Measurements from ENCODE around the gene EXOSC10.
A peak's percentile ranks its signal among the peaks of the same experiment; 100 is the strongest.
"Not testable (repeated sequence)": the region's sequence is repeated elsewhere in the genome, so short reads cannot be mapped to it uniquely, and the experiment has no call there.

EXOSC10 gene

DNA sequence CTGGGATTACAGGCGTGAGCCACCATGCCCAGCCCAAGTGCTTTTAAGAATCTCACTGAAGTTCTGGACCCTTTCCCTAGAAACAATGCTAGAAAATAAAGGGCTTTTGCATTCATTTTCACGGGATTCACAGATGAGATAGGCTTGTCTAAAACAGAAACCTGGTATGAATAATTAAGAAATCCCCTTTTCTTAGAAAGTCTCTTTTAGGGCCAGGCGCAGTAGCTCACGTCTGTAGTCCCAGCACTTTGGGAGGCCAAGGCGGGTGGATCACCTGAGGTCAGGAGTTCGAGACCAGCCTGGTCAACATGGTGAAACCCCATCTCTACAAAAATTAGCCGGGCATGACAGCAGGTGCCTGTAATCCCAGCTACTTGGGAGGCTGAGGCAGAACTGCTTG, 26.3 kb downstream of the EXOSC10 start:
- not testable (repeated sequence) for H3K4me3 Mint-ChIP-seq; H3K9me3 Mint-ChIP-seq (ENCODE audit: low read depth); H3K27me3 Mint-ChIP-seq; H3K27ac Mint-ChIP-seq; H3K4me1 Mint-ChIP-seq (ENCODE audit: low read depth); H3K36me3 Mint-ChIP-seq

DNA sequence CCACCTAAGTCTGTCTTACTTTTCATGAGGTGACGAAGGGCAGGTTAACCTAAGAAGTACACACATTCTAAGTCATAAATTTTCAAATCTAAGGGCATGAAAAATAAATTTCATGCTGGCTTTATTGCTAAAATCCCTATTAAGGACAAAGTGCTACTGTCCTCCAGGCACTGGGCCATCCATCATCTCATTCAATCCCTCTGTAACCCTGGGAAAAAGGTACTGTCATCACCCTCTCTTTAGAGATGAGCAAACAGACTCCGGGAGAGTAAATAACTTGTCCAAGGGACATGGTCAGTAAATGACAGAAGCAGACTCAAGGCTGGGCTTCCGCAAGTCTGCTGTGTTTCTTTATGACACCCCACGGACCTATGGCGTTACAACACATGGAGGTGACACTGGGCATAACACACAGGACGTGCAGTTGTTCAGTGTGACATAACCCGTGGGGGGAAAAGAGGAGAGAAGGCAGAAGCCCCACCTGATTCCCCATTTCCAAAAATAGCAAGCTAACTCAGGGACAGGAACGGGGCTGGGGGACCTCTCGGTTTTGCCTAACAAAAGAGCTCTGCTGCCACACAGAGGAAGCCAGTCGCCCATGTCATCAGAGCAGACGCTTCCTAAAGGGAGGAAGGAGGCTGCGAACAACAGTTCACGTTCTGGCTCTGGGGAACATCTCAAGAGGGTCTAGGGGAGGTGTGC, 27.3 kb downstream of the EXOSC10 start:
- peaks cover 2% of the 10 kb centered on the region for H3K4me1 Mint-ChIP-seq (ENCODE audit: low read depth)
- H3K36me3 Mint-ChIP-seq, result peaks cover 2% of the 10 kb centered on the region
- H3K27ac Mint-ChIP-seq, result no peak overlapping the region
- H3K9me3 Mint-ChIP-seq (ENCODE audit: low read depth), result no peaks in the 10 kb centered on the region
- H3K4me3 Mint-ChIP-seq, result no peak overlapping the region
- no peaks in the 10 kb centered on the region for H3K27me3 Mint-ChIP-seq

DNA sequence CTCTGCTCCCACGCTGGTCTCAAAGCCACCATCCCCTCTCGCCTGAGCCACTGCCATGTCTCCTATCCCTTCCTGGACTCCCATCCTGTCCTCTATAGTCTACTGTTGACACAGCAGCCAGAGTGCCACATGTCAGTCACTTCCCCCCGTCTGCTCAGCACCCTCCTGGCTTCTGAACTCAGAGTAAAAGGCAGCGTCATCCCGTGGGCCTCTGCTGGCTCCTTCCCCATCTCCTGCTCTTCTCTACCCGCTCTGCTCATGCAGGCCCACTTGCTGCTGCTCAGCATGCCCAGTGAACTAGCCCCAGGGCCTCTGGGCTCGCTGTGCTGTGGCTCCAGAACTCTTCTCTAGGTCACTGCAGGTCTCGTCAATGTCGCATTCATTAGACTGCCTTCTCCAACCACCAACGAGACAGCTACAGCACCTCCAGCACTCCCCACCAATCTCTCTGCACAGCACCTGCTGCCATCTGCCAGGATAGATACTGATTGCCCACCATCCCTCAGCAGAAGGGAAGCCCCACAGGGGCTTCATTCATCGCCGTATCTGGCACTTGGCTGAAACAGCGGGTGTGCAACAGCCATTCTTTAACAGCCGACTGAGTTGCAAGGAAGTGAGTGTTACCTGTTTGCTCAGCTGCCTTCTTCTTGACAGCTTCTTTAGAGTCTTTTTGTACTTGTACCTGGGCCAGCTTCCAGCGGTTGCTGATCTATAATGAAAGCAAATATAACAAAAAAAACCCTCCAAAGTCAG, 28.0 kb downstream of the EXOSC10 start:
- no peaks in the 10 kb centered on the region for H3K9me3 Mint-ChIP-seq (ENCODE audit: low read depth)
- peaks cover 2% of the 10 kb centered on the region for H3K4me1 Mint-ChIP-seq (ENCODE audit: low read depth)
- peaks cover 3% of the 10 kb centered on the region for H3K36me3 Mint-ChIP-seq
- peak overlapping the region; percentile 75 for H3K27ac Mint-ChIP-seq
- H3K4me3 Mint-ChIP-seq, result no peak overlapping the region
- no peaks in the 10 kb centered on the region for H3K27me3 Mint-ChIP-seq

DNA sequence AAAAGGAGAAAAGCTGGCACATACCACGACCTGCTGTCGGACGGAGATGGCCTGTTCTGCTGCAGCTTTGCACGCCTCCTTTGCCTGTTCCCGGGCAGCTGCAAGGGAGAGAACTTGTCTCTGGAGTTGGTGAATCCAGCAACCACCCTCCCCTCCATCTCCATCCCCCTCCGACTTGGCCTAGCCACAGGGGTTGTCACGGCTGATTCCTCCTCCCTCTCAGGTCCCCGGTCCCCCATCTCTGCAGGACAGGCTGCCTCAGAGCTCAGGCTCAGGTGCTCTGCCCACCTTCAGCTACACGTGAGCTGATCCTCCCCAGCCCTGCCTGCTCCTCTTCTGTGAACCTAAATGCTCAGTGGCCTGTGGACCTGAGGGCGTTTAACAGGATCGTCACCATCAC, 28.8 kb downstream of the EXOSC10 start:
- Mint-ChIP-seq H3K4me1 (ENCODE audit: low read depth) (peaks cover 2% of the 10 kb centered on the region), H3K9me3 (ENCODE audit: low read depth) (no peaks in the 10 kb centered on the region), H3K27me3 (no peaks in the 10 kb centered on the region), H3K4me3 (no peak overlapping the region), H3K27ac (peak overlapping the region; percentile 75), H3K36me3 (peaks cover 4% of the 10 kb centered on the region)

DNA sequence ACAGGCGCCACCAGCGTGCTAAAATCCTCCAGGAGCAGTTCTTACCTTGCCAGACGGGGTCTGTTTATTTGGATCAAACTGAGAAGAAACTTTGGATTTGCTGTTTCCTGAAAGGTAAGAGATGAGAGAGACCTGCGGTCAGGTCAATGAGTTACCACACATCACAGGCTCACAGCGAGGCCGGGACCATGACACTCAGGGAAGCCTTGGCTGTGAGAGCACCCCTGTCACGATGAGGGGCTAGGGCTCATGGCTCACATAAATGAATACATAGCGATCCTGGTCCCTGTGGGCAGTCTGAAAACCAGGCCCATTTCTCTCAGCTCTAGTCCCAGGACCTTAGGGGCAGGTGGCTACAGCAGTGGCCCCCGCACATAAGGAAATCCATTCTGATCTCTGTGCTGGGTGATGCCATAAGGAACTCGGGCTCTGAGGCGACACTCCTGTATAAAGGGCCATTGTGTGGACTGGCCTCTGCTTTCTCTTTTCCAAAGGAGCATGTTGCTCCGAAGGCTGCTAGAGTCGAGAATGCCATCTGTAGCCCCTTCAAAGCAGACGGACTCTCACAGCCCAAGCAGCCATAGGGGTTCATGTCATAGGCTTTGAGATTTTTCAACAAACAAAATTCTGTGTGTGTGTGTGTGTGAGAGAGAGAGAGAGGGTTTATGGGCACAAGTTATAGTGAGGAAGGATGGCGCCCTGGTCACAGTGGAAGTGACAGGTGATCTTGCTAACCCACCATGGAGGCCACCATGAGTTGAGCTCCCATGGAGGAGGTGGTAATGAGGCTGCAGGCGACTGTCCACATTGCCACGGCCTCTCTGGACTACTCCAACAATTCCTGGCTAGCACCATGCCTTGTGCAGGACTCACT, 30.8 kb downstream of the EXOSC10 start:
- Mint-ChIP-seq H3K4me1 (ENCODE audit: low read depth) (peaks cover 2% of the 10 kb centered on the region), H3K36me3 (peaks cover 4% of the 10 kb centered on the region), H3K27ac (peak overlapping the region; percentile 81)

DNA sequence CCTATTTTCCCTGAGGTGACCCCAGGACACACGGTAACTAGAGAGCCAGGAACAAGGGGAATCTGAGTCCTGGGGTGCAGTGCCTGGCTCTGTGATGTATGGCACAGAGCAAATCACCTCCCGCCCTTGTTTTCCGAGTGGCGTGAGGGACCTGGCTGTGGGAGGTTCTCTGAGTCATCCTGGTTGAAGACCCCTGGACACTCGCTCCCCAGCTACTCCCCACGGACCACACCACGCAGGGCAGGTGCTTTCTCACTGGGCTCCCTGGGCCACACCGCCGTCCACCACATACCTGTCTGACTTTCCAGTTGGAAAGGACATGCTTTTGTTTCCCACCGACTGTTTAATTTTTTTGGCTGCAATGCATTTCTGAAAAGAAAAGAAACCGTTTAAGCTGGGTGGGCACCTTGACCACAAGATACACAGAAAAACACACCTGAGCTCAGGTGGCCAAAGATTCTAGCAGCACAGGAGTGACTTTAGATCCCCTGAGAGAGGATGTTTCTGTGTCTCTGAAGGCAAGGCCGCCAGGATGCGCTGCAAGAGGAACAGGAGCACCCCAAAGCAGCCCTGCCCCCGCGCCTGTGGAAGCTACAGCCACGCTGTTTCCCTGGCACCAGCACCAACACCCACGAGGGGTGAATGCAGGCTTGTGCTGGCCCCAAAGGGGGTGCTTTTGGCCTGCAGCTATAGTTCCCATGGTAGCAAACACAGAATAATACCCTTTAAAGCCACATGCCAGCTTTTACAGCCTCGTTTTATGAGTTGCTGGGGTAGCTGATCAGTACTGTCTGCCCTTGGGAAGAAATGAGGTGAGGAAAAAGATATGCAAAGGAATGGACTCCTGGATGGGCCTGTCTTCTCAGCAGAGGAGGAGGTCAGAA, 31.7 kb downstream of the EXOSC10 start:
- H3K4me1 Mint-ChIP-seq (ENCODE audit: low read depth), result peaks cover 6% of the 10 kb centered on the region
- no peaks in the 10 kb centered on the region for H3K9me3 Mint-ChIP-seq (ENCODE audit: low read depth)
- H3K4me3 Mint-ChIP-seq, result no peak overlapping the region
- no peak overlapping the region for H3K27ac Mint-ChIP-seq
- H3K27me3 Mint-ChIP-seq, result no peaks in the 10 kb centered on the region
- peaks cover 4% of the 10 kb centered on the region for H3K36me3 Mint-ChIP-seq

More for the DNA sequence above, 30.8 kb downstream of the EXOSC10 start:
- no peaks in the 10 kb centered on the region for H3K9me3 Mint-ChIP-seq (ENCODE audit: low read depth)
- no peaks in the 10 kb centered on the region for H3K27me3 Mint-ChIP-seq
- H3K4me3 Mint-ChIP-seq, result no peak overlapping the region

DNA sequence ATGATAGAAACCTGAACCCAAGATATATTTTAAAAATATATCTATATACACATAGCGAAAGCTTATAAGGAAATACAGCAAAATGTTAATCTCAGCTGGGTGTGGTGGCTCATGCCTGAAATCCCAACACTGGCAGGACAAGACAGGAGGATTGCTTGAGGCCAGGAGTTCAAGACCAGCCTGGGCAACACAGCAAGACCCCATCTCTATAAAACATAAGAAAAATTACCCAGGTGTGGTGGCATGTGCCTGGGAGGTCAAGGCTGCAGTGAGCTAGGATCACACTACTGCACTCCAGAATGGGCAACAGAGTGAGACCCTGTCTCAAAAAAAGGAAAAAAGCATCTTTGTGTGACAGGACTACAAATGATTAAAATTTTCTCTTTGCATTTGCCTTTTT, 33.9 kb downstream of the EXOSC10 start:
- H3K27ac Mint-ChIP-seq, result no peak overlapping the region
- peaks cover 4% of the 10 kb centered on the region for H3K36me3 Mint-ChIP-seq
- no peaks in the 10 kb centered on the region for H3K9me3 Mint-ChIP-seq (ENCODE audit: low read depth)
- H3K4me3 Mint-ChIP-seq, result no peak overlapping the region
- no peaks in the 10 kb centered on the region for H3K27me3 Mint-ChIP-seq
- H3K4me1 Mint-ChIP-seq (ENCODE audit: low read depth), result peaks cover 23% of the 10 kb centered on the region

DNA sequence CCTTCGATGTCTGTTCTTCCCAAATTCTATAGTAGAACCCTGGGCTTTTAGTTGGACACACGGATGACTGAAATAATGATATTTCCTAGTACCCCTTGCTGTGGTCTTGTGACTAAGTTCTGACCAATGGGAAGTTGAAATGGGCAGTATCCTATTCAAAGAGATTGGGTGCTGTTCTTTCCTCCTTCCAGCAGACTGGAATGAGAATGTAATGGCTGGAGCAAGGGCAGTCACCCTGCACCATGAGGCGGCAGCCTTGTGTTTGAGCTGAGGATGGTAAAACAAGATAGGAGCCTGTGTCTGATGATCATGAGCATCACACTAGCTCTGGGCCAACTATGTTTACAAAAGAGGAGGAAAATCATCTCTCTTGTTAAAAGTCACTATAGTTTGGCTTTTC, 34.7 kb downstream of the EXOSC10 start:
- Mint-ChIP-seq H3K4me3 (no peak overlapping the region), H3K27ac (no peak overlapping the region), H3K36me3 (peaks cover 4% of the 10 kb centered on the region), H3K27me3 (no peaks in the 10 kb centered on the region), H3K4me1 (ENCODE audit: low read depth) (peaks cover 26% of the 10 kb centered on the region), H3K9me3 (ENCODE audit: low read depth) (no peaks in the 10 kb centered on the region)

DNA sequence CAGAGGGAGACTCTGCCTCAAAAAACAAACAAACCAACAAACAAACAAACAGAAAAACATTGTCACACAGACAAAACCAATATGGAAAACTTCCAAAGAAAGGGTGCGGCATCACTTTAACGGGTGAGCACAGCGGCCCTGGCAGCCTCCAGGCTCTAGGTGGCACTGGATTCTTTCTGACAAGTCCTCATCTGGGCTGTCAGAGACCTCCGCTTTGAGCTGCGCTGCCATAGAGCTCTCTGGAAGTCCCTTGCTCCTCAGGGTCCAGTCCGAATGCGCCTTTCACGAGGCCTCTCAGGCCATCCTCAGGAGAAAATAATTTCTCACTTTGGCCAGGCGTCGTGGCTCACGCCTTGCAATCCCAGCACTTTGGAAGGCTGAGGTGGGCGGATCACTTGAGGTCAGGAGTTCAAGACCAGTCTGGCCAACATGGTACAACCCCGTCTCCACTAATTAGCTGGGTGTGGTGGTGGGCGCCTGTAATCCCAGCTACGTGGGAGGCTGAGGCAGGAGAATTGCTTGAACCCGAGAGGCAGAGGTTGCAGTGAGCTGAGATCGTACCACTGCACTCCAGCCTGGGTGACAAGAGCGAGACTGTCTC, 35.6 kb downstream of the EXOSC10 start:
- not testable (repeated sequence) for H3K36me3 Mint-ChIP-seq; H3K9me3 Mint-ChIP-seq (ENCODE audit: low read depth); H3K4me3 Mint-ChIP-seq; H3K27me3 Mint-ChIP-seq
- H3K4me1 Mint-ChIP-seq (ENCODE audit: low read depth), result peaks cover 24% of the 10 kb centered on the region
- H3K27ac Mint-ChIP-seq, result peak overlapping the region; percentile 83

DNA sequence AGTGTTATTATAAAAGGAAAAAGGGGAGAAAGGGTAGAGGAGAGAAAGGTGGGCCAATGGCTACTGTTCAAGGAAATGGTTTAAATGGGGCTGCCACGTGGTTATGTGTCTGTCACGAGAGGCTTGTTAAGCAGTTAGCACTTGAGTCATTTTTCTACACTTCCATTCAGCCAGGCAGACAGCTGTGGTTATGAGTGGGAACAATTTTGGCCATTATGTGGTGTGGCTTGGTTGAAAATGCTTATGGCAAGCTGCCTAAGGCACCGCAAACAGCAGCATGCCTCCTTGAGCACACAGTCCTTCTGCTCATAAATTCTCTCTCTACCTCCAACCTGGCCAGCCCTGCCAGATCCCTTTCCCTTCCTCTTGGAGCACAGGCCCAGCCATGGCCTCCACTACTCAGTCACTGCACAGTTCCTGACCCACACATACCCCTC, 36.7 kb downstream of the EXOSC10 start:
- Mint-ChIP-seq H3K27me3 (no peaks in the 10 kb centered on the region), H3K36me3 (peaks cover 2% of the 10 kb centered on the region), H3K4me3 (peak overlapping the region; percentile 75), H3K9me3 (ENCODE audit: low read depth) (no peaks in the 10 kb centered on the region), H3K4me1 (ENCODE audit: low read depth) (peaks cover 27% of the 10 kb centered on the region), H3K27ac (peak overlapping the region; percentile 83)

DNA sequence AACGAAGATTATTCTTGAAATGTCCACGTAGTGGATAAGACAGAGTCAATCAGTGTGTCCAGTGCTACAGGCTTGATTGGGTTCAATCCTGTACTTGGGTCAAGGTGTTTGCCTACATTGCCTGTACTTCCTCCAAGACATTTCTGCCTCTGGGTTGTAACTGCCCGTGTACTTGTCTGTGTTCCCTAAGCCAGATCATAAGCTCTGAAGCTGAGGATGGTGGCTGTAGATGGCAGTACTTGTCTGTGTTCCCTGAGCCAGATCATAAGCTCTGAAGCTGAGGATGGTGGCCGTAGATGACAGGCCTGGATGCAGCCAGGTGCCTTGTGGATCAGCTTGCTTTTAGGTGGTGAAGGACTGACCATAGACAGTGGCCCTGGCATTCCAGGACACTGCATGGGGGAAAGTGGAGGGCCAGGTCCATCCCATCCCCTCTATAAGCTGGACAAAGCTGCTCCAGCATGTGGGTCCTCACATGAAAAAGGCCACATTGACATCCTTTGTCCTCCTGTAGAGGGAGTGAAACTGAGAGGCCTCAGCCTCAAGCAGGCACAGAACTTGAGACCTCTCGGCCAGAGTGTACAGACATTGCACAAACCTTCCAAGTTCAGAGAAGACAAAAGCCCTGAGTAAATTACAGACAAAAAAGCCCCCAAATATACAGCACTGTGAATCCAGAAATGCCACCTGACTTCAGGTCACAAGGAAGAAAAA, 37.9 kb downstream of the EXOSC10 start:
- Mint-ChIP-seq H3K4me1 (ENCODE audit: low read depth) (peaks cover 30% of the 10 kb centered on the region), H3K27me3 (no peaks in the 10 kb centered on the region), H3K36me3 (peaks cover 2% of the 10 kb centered on the region), H3K4me3 (peak overlapping the region; percentile 91), H3K9me3 (ENCODE audit: low read depth) (no peaks in the 10 kb centered on the region), H3K27ac (peak overlapping the region; percentile 97)

DNA sequence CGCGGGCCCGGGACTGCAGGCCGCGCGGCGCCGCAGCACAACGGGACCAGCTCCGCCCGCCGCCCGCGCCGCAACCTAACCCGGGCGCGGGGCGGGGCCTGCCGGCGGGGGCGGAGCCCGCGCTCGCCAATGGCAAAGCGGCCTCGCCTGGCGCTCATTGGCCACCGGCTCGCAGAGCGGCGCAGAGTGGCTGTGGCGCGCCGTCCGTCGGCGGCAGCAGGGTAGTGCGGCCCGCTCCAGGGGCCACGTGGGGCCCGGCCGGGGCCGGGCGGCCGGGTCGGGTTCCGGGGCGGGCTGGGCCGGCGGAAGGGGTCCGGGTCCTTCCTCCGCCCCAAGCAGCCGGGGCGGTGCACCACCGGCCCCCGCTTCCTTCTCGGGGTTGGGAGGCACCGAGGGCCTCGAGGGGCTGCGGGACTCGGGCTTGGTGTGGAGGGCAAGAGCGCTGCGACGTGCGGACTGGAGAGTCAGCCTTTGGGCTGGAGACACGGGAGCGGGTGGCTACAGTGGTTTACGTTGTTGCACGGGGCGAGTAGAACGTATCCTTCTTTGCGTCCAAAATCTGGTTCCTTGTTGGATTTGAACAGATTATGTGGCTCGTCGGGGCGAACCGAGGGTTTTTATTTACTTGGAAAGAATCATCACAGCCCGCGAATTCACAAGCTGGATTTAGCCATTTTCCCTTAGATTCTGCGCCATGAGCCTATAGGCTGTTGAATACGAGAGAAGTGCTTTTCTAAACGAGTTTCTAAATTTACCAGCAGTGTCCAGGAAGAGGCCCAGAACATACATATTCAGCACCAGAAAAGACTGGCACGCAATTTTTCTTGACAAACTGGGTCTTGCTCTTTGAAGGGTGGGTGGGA, 39.5 kb downstream of the EXOSC10 start, which contains the start of gene SRM:
Gene SRM, minus strand, starts transcription at position 51 of the 863 bp plus-strand sequence. CDS start 75 bp downstream, outside the sequence.
- Mint-ChIP-seq H3K36me3 (no peaks in the 10 kb centered on the region), H3K4me1 (ENCODE audit: low read depth) (peaks cover 32% of the 10 kb centered on the region), H3K27ac (peak within 1 kb of the TSS; percentile 97), H3K4me3 (peak within 1 kb of the TSS; percentile 94), H3K9me3 (ENCODE audit: low read depth) (no peaks in the 10 kb centered on the region), H3K27me3 (no peaks in the 10 kb centered on the region)

Measured in activated naive CD8-positive, alpha-beta T cell (primary cell).